ENCODE measurements around the gene IDE. TPM values are rescaled to one million over a fixed set of nuclear protein-coding genes. Genes with fewer than 3 reads are reported as not detected.
"Not testable (repeated sequence)": the region's sequence is repeated elsewhere in the genome, so short reads cannot be mapped to it uniquely, and the experiment has no call there.

Gene IDE
- total RNA-seq, 2 donors from 2014 or later, result 40.4 to 43.5 TPM

- no peak for DNase-seq
- intact Hi-C loops (cut with DNase I, micrococcal nuclease), result no loop called here
- ATAC-seq, result peak; percentile 92
These were observed 123.0 kb downstream of the IDE start for GRCh38 chr10:92450896-92451295.

- ATAC-seq, result no peak
- intact Hi-C loops (cut with DNase I, micrococcal nuclease), result no loop called here
- no peak for DNase-seq
These were observed 133.3 kb downstream of the IDE start for GRCh38 chr10:92440578-92440977.

- DNase-seq, result no peak
- intact Hi-C loops (cut with DNase I, micrococcal nuclease), result loop anchor here in 1 of 2 donors (10.0 kb wide), 1 partner anchor 353 kb away; no protein-coding TSS in a partner anchor
- ATAC-seq, result no peak
These were observed 135.7 kb downstream of the IDE start for GRCh38 chr10:92438220-92438619.

GRCh38 chr10:92436611-92437010 lies 137.3 kb downstream of the IDE start:
- intact Hi-C loops (cut with DNase I, micrococcal nuclease), result loop anchor here in 1 of 2 donors (10.0 kb wide), 1 partner anchor 352 kb away; no protein-coding TSS in a partner anchor

DNA sequence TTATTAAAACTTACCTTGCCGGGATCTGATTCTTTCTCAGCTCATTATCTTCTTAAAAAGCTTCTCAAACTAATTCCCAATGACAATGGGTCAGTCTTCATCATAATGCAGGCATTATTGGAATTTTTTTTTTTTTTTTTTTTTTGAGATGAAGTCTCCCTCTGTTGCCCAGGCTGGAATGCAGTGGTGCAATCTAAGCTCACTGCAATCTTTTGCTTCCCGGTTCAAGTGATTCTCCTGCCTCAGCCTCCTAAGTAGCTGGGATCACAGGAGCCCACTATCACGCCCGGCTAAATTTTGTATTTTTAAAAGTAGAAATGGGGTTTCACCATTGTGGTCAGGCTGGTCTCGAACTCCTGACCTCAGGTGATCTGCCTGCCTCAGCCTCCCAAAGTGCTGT lies 137.8 kb downstream of the IDE start:
- intact Hi-C loops (cut with DNase I, micrococcal nuclease), result loop anchor here in 1 of 2 donors (10.0 kb wide), 1 partner anchor 351 kb away; no protein-coding TSS in a partner anchor
- DNase-seq, ATAC-seq: not testable (repeated sequence)

More at GRCh38 chr10:92436611-92437010, 137.3 kb downstream of the IDE start:
- no peak for DNase-seq
- no peak for ATAC-seq

DNA sequence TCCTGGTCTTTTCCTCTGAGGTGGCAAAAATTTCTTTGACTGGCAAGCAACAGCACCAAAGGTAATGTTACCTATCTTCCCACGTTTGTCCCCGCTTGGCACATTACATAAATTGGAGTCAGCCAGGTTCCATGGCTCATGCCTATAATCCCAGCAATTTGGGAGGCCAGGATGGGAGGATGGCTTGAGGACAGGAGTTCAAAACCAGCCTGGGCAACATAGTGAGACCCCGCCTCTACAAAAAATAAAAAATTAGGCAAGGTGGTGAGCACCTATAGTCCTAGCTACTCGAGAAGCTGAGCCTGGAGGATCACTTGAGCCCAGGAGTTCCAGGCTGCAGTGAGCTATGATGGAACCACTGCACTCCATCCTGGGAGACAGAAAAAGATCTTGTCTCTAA lies 139.5 kb downstream of the IDE start:
- no peak for DNase-seq
- ATAC-seq, result no peak
- intact Hi-C loops (cut with DNase I, micrococcal nuclease), result loop anchor here (5.0 to 10.0 kb wide), 2 partner anchors 347 to 350 kb away; no protein-coding TSS in a partner anchor

DNA sequence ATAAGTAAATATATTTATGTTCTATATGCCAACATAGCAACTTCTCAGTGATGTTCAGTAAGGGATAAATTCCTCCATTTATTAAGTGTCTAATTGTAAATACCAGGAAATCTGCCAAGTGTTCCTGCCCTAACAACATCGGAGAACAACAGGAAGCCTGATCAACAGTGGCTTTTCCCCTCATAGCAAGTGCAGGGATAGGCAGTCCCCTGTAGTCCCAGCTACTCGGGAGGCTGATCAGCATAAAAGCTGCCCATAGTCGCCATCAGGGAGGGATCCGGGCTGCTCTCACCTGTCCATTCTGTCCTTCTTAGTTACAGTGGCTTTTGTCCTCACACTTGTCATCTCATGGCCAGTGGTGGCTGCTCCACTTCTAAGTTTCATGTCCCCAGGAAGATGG lies 141.3 kb downstream of the IDE start:
- intact Hi-C loops (cut with DNase I, micrococcal nuclease), result loop anchor here (5.0 to 10.0 kb wide), 2 partner anchors 345 to 348 kb away; no protein-coding TSS in a partner anchor
- no peak for ATAC-seq
- no peak for DNase-seq

GRCh38 chr10:92430103-92430502 lies 143.8 kb downstream of the IDE start:
- ATAC-seq, result no peak
- no peak for DNase-seq
- intact Hi-C loops (cut with DNase I, micrococcal nuclease), result loop anchor here (5.0 to 10.0 kb wide), 2 partner anchors 343 to 345 kb away; no protein-coding TSS in a partner anchor

DNA sequence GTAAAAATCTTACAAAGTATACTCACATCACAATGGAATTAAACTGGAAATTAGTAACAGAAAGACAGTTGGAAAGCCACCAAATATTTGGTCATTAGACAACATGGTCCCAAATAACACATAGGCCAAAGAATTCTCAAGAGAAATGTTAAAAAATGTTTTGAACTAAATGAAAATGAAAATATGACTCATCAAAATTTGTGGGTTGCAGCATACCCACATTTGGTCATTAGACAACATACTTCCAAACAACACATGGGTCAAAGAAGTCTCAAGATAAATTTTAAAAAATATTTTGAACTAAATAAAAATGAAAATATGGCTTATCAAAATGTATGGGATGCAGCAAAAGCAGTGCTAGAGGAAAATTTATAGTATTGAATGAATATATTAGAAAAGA lies 152.3 kb downstream of the IDE start:
- intact Hi-C loops (cut with DNase I, micrococcal nuclease), result no loop called here
- ATAC-seq (no peak), DNase-seq (no peak)

GRCh38 chr10:92420546-92421275 lies 153.2 kb downstream of the IDE start:
- intact Hi-C loops (cut with DNase I, micrococcal nuclease), result no loop called here
- ATAC-seq, result peak; percentile 34
- DNase-seq, result no peak

DNA sequence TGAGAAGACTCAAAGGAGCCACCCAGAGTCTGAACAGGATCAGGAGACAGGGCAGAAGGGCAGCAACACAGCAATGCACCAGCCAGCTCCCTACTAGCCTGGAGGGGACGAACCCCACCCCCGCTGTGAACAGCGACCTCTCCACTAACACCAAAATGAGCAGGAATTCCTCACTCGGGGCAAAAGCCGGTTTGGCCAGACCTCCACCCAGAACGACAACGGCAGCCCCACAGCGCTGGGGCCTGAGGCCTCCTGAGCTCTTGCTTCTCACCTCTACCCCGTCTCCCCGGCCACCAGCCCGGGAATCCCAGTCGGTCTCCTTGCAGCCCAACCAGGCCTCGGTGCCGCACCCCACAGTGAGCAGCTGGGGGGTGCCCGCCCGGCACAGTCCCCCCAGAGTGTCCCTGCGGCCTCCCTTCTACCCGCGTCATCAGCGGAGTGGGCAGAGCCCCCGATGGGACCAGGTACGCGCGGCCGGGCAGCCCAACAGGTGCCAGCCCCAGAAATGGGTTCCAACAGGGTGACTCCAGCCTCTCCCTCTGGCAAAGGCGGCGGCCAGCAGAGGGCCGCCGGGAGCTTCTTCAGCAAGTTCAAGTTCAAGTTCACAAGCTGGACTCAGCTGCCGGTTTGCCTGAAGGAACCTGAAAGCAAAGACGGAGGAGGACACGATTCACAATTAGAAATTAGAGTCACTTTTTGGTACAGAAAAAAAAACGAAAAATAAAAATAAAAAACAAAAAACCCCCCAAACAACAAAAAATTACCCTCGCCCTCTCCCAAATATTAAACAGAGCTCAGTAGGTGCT lies 153.9 kb downstream of the IDE start:
- ATAC-seq, result peak; percentile 71
- intact Hi-C loops (cut with DNase I, micrococcal nuclease), result no loop called here
- DNase-seq, result peak; percentile 37 to 50

DNA sequence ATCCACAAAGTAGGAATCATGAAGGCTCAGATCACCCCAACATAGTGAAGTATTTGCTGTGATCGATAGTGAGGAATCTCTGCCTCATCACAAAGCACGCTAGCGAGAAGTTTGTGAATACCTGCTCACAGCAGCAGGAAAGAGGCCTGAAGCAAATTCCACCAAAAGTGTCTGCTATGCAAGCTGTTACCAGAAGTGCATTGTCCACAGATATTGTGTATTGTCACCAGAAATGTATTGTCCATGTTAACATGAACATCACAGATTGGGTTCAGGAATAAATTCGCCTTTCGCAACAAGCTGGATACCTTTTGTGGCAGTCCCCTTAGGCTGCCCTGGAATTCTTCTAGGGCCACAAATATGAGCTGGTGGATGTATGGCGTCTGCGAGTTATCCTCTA lies 155.0 kb downstream of the IDE start:
- intact Hi-C loops (cut with DNase I, micrococcal nuclease), result no loop called here
- ATAC-seq, result no peak
- no peak for DNase-seq

DNA sequence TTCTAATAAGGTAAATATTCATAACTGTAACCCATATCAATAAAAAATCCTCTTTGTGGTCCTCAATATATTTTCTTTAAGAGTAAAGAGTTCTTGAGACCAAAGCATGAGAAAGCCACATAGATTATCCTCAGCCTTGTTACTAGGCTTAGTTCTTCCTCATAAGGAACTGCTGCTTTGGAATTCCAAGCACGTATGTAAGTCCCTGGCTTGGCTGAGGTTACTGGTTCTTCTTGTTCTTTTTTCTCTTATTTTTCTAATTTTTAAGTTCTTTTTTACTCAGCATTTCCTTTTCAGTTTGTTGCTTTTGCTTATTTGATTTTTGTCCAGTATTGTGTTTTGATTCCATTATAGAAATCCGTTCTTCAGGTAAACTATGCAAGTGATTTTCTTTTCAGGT lies 155.7 kb downstream of the IDE start:
- DNase-seq, result no peak
- intact Hi-C loops (cut with DNase I, micrococcal nuclease), result no loop called here
- ATAC-seq, result no peak

DNA sequence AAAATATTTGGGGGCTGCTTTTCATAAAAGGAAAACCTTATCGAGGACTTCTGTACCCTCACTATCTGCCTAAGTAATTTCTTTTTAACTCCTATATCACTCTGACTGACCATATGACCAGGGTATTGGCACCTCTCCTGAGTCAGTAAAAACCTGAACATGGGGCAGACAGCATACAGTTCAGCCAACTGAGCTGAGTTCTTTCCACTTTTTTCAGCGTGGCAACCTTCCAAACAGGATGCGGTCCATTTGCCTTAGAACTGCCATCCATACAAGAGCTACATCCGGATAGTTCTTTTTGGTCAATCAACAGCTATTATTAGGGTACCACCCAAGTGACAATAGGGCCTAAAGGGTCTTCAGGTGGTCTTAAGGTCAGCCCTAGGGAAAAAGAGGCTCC lies 160.4 kb downstream of the IDE start:
- no peak for DNase-seq
- intact Hi-C loops (cut with DNase I, micrococcal nuclease), result no loop called here
- no peak for ATAC-seq

DNA sequence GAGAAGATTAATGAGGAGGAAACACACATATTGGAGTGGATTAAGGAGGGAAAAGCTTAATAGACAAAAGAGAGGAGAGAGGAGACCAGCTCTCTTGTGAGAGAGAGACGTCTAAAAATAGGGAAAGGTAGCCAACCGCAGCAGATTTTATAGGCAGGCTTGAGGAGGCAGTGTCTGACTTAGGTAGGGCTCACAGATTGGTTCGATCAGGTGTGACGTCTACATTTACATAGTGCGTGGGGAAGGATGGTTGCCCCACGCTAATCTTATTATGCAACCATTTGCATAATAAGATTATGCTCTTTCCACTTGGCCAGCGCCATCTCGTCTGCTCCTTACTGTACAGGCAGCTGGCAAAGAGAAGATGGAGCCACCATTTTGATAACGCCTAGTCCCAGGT lies 160.9 kb downstream of the IDE start:
- ATAC-seq, result no peak
- no peak for DNase-seq
- intact Hi-C loops (cut with DNase I, micrococcal nuclease), result no loop called here

DNA sequence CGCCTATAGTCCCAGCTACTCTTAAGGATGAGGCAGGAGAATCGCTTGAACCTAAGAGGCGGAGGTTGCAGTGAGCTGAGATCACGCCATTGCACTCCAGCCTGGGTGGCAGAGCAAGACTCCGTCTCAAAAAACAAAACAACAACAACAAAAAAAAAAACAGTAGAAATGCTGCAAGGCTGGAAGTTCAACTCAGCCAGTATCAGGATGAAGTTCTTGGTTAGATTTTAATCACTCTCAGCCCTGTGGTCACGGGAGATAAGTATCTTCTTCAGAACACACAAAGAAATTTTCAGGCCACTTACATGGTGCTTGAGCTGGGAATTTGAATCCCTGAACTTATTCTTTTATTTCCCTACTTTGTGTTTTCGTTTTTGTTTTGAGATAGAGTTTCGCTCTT lies 162.5 kb downstream of the IDE start:
- DNase-seq (no peak), ATAC-seq (no peak)
- intact Hi-C loops (cut with DNase I, micrococcal nuclease), result no loop called here

- no peak for DNase-seq
These were observed 163.4 kb downstream of the IDE start for GRCh38 chr10:92410501-92410900.

DNA sequence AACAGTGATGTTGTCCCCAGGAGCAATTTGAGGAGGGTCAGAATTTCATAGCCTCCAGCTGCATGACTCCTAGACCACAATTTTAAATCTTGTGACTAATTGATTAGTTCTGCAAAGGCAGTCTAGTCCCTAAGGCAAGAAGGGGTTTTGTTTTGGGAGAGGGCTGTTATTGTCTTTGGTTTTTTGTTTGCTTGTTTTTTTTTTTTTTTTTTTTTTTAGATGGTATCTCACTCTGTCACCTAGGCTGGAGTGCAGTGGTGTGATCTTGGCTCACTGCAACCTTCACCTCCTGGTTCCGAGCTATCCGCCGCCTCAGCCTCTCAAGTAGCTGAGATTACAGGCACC lies 165.9 kb downstream of the IDE start:
- ATAC-seq (no peak), DNase-seq (no peak)
- intact Hi-C loops (cut with DNase I, micrococcal nuclease), result no loop called here

More at GRCh38 chr10:92410501-92410900, 163.4 kb downstream of the IDE start:
- intact Hi-C loops (cut with DNase I, micrococcal nuclease), result no loop called here
- ATAC-seq, result no peak

DNA sequence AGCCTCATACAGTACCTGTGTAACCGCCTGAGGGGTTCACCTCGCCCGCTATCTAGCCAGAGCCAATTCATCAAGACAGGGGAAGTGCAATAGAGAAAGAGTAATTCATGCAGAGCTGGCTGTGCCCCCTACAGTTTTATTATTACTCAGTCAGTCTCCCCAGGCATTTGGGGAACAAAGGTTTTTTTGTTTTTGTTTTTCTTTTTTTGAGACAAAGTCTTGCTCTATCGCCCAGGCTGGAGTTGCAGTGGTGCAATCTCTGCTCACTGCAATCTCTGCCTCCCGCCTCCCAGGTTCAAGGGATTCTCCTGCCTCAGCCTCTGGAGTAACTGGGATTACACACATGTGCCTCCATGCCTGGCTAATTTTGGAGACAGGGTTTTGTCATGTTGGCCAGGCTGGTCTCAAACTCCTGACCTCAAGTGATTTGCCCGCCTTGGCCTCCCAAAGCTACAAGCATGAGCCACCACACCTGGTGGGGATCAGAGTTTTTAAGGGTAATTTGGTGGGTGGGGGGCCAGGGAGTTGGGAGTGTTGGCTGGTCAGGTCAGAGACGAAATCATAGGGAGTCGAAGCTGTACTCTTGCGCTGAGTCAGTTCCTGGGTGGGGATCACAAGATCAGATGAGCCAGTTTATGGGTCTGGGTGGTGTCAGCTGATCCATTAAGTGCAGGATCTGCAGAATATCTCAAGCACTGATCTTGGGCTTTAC lies 166.4 kb downstream of the IDE start:
- ATAC-seq (no peak), DNase-seq (no peak)
- intact Hi-C loops (cut with DNase I, micrococcal nuclease), result no loop called here

Measured in left colon (tissue), 2 donors.